C4-2B (cell line): ENCODE data around the gene PIK3AP1.

Source experiments
- CTCF ChIP-seq: fragments of 450-650 bp; conservative IDR thresholded peaks from 2 replicates; pipeline ENCODE4 v1.5.1; 2017; ENCODE audit warnings: mild to moderate bottlenecking
- ZFX ChIP-seq: fragments of 450-650 bp; IDR thresholded peaks from 2 replicates; pipeline ENCODE4 v1.6.1; 2017

GRCh38 chr10:96573036-96573435 is 147.3 kb downstream of the PIK3AP1 start:
- TF ChIP-seq CTCF, result no peak
- TF ChIP-seq ZFX, result no peak
